ENCODE results near the gene PHYH. TPM values are rescaled to one million over a fixed set of nuclear protein-coding genes. Genes with fewer than 3 reads are reported as not detected.

The PHYH gene
- total RNA-seq, result 100 to 1,000 TPM; 129 to 210 (median 183) TPM
- 100 to 1,000 TPM in 2 of 3 donors, 10 to 100 TPM in 1; 99.3 to 237 (median 221) TPM for polyA plus RNA-seq
- long read RNA-seq, donor 1, transcript PHYH-201 (9 exons, 1,577 nt), result major isoform, 181 of 205 reads
- long read RNA-seq, donor 1, partial matches to known transcripts, result 2 of 205 reads
- long read RNA-seq, donor 1, other reads (novel, unspliced or antisense), result 21 of 205 reads
- long read RNA-seq, donor 2, transcript PHYH-201 (9 exons, 1,577 nt), result major isoform, 458 of 521 reads
- long read RNA-seq, donor 2, partial matches to known transcripts, result 12 of 521 reads
- long read RNA-seq, donor 2, other reads (novel, unspliced or antisense), result 51 of 521 reads

- Histone ChIP-seq H3K36me3 (ENCODE audit: insufficient read depth in 1 of 2, low read depth in 1 of 2) (peaks cover 0 to 12% of the 10 kb centered on the region in 2 donors), H3K4me3 (peak within 1 kb of the TSS; percentile 87), H3K27me3 (ENCODE audit: insufficient read depth in 3 of 3, low read length in 2 of 3) (no peaks in the 10 kb centered on the region), H3K9me3 (no peaks in the 10 kb centered on the region), H3K4me1 (peaks cover 6% of the 10 kb centered on the region), H3K27ac (peak within 1 kb of the TSS; percentile 99)
- 0 to 1% (median 0%) methylated on average over 48 to 88 of the region's 88 CpGs for WGBS, 3 donors
- intact Hi-C loops (cut with DNase I), result loop anchor here in 1 of 2 donors (5.0 kb wide), 1 partner anchor 48 kb away; the partner anchor contains the start of gene SEPHS1
- TF ChIP-seq CTCF (IDR thresholded peaks at IDR 0.05), result no peak
- peak; percentile 94 to 98 for DNase-seq
- peak; percentile 88 to 93 (median 92) for ATAC-seq
These were observed at the start of gene PHYH for GRCh38 chr10:13299437-13300287. Gene PHYH (minus strand): TSS chr10:13300064. CDS start chr10:13300042, 22 bp downstream.

GRCh38 chr10:13348216-13349017 is 48.6 kb upstream of the PHYH start, which contains the start of gene SEPHS1:
Gene SEPHS1 (minus strand): TSS chr10:13348293. CDS start chr10:13344950, 3,343 bp downstream.
- no peaks in the 10 kb centered on the region for H3K9me3 ChIP-seq
- peaks cover 15% of the 10 kb centered on the region for H3K4me1 ChIP-seq
- peak within 1 kb of the TSS; percentile 90 for H3K4me3 ChIP-seq
- 0 to 1% (median 1%) methylated on average over 57 to 65 of the region's 65 CpGs for WGBS, 3 donors
- peaks cover 0 to 2% (median 0%) of the 10 kb centered on the region in 3 donors for H3K27me3 ChIP-seq (ENCODE audit: insufficient read depth in 3 of 3, low read length in 2 of 3)
- no peak for TF ChIP-seq CTCF (IDR thresholded peaks at IDR 0.05)
- H3K36me3 ChIP-seq (ENCODE audit: insufficient read depth in 1 of 2, low read depth in 1 of 2), result no peaks in the 10 kb centered on the region
- intact Hi-C loops (cut with DNase I), result loop anchor here in 1 of 2 donors (5.0 kb wide), 1 partner anchor 46 kb away; the partner anchor contains the start of gene PHYH
- DNase-seq, result peak; percentile 85 to 92
- peak within 1 kb of the TSS; percentile 94 for H3K27ac ChIP-seq
- peak; percentile 79 to 91 (median 90) for ATAC-seq

- peaks cover 0 to 2% (median 0%) of the 10 kb centered on the region in 3 donors for H3K27me3 ChIP-seq (ENCODE audit: insufficient read depth in 3 of 3, low read length in 2 of 3)
- peak; percentile 92 to 94 for DNase-seq
- peak overlapping the region; percentile 90 for H3K4me3 ChIP-seq
- H3K9me3 ChIP-seq, result no peaks in the 10 kb centered on the region
- H3K36me3 ChIP-seq (ENCODE audit: insufficient read depth in 1 of 2, low read depth in 1 of 2), result no peaks in the 10 kb centered on the region
- peak overlapping the region; percentile 94 for H3K27ac ChIP-seq
- intact Hi-C loops (cut with DNase I), result loop anchor here in 1 of 2 donors (5.0 kb wide), 1 partner anchor 45 kb away; the partner anchor contains the start of gene PHYH
- peaks cover 18% of the 10 kb centered on the region for H3K4me1 ChIP-seq
- 0% methylated on average over 17 to 108 of the region's 109 CpGs for WGBS, 3 donors
- TF ChIP-seq CTCF (IDR thresholded peaks at IDR 0.05), result no peak
- peak; percentile 81 to 85 (median 84) for ATAC-seq
These were observed 47.8 kb upstream of the PHYH start for GRCh38 chr10:13347500-13348156.

Measured in psoas muscle (tissue), 8 donors.